Esophagus muscularis mucosa (tissue), 4 donors: ENCODE data around the gene SPTLC2.

Source experiments
- EP300 ChIP-seq: sonication (generic); formaldehyde crosslinking; IDR thresholded peaks from one replicate; pipeline ENCODE4 v1.6.1; 2017; ENCODE audit warnings: antibody characterized with exemption
- POLR2A ChIP-seq: fragments of 450-650 bp; IDR thresholded peaks from one replicate; pipeline ENCODE4 v1.6.1; 2017; ENCODE audit warnings: antibody characterized with exemption, moderate library complexity, mild to moderate bottlenecking, low read depth
- POLR2AphosphoS5 ChIP-seq, 2 donors: sonication (generic); formaldehyde crosslinking; IDR thresholded peaks; one replicate each; pipeline ENCODE4 v1.6.1; 2017; ENCODE audit warnings: antibody characterized with exemption in 2 of 2
- TF ChIP-seq, protein P1 (sequence below), 3 experiments: fragments of 200-600 bp in 2 of 3; fragments of 450-650 bp in 1 of 3; sonication (generic) in 2 of 3; IDR thresholded peaks; one replicate each; pipeline ENCODE4 v1.5.1; 2017 to 2019; ENCODE audit warnings: antibody characterized with exemption in 3 of 3, mild to moderate bottlenecking in 2 of 3, moderate library complexity in 1 of 3

DNA sequence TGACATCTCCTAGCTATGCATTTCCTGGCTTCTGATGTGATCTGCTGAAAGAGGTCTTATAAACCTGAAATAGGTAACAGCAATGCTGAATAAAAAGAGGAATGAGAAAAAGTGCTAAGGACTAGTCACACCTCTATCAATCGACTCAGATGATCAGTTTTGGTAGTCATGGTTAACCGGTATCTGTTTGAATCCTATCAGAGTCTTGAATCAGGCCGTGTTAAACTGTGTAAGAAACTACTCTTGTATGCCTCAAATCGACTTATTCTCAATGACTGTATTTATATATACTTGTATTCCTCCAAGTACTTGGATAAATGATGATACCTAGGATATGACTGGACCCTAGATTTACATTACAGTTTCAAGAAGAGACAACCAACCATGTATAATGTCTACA lies 107.1 kb downstream of the SPTLC2 start:
- TF ChIP-seq POLR2A, result no peak
- no peak for TF ChIP-seq EP300
- TF ChIP-seq, protein P1, sequence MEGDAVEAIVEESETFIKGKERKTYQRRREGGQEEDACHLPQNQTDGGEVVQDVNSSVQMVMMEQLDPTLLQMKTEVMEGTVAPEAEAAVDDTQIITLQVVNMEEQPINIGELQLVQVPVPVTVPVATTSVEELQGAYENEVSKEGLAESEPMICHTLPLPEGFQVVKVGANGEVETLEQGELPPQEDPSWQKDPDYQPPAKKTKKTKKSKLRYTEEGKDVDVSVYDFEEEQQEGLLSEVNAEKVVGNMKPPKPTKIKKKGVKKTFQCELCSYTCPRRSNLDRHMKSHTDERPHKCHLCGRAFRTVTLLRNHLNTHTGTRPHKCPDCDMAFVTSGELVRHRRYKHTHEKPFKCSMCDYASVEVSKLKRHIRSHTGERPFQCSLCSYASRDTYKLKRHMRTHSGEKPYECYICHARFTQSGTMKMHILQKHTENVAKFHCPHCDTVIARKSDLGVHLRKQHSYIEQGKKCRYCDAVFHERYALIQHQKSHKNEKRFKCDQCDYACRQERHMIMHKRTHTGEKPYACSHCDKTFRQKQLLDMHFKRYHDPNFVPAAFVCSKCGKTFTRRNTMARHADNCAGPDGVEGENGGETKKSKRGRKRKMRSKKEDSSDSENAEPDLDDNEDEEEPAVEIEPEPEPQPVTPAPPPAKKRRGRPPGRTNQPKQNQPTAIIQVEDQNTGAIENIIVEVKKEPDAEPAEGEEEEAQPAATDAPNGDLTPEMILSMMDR (IDR thresholded peaks at IDR 0.05), result no peak
- no peak for TF ChIP-seq POLR2AphosphoS5 (IDR thresholded peaks at IDR 0.05)
